BE2C (cell line): ENCODE data around the gene C1orf56.

Experiments used
- DNase-seq: peaks from one replicate; pipeline ENCODE4 v3.0.0-alpha.2; 2020
- H3K27me3 ChIP-seq: fragments of 250-450 bp; sonication (Bioruptor Pico); 2 replicates; pipeline ENCODE4 v1.5.1; 2020; ENCODE audit warnings: mild to moderate bottlenecking
- H3K36me3 ChIP-seq: fragments of 250-450 bp; sonication (Bioruptor Pico); 2 replicates; pipeline ENCODE4 v1.5.1; 2020; ENCODE audit warnings: mild to moderate bottlenecking
- H3K4me1 ChIP-seq: fragments of 250-450 bp; sonication (Bioruptor Pico); 2 replicates; pipeline ENCODE4 v1.5.1; 2020
- H3K4me3 ChIP-seq: 2 replicates; pipeline ENCODE4 v1.5.1; 2011; ENCODE audit warnings: low read depth, low read length
- H3K9me3 ChIP-seq: fragments of 250-450 bp; sonication (Bioruptor Pico); 2 replicates; pipeline ENCODE4 v1.5.1; 2020
- CTCF ChIP-seq: IDR thresholded peaks from 2 replicates; pipeline ENCODE4 v1.5.1; 2012; ENCODE audit warnings: mild to moderate bottlenecking, low read depth, low read length

Gene C1orf56

GRCh38 chr1:151007853-151008243 lies 39.7 kb upstream of the C1orf56 start:
- no peaks in the 10 kb centered on the region for H3K9me3 ChIP-seq
- H3K4me3 ChIP-seq, result peak overlapping the region; percentile 83
- no peaks in the 10 kb centered on the region for H3K27me3 ChIP-seq

GRCh38 chr1:151008244-151009205 lies 39.0 kb upstream of the C1orf56 start, which contains the start of gene PRUNE1:
Gene PRUNE1 (plus strand): TSS chr1:151008449. CDS start chr1:151008633, 184 bp downstream.
- TF ChIP-seq CTCF, result no peak
- DNase-seq, result peak; percentile 99
- Histone ChIP-seq H3K9me3 (no peaks in the 10 kb centered on the region), H3K27me3 (no peaks in the 10 kb centered on the region), H3K4me3 (peak within 1 kb of the TSS; percentile 83), H3K36me3 (no peaks in the 10 kb centered on the region), H3K4me1 (no peaks in the 10 kb centered on the region; the same call in 1 of the 2 replicates)

More at GRCh38 chr1:151007853-151008243, 39.7 kb upstream of the C1orf56 start:
- H3K4me1 ChIP-seq, result no peaks in the 10 kb centered on the region
- H3K36me3 ChIP-seq, result no peaks in the 10 kb centered on the region
- DNase-seq, result no peak
- no peak for TF ChIP-seq CTCF

DNA sequence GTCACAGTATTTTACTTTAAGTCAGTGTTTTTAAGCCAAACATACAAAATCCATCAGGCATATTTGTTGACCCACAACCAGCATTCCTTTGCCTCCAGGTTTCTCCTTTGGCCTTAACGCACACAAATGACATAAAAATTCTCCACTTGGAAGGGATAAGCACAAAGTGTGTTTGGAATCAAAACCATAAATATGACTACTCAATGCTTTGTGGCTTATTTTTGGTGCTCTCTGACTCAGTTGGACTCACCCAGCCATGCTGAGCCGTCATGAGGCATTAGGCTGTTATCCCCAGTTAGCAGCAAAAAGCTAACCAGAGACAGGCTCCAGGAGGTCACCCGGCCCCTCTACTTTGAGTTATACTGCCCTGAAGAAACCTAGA lies 38.4 kb upstream of the C1orf56 start:
- TF ChIP-seq CTCF, result no peak
- H3K4me3 ChIP-seq, result peak overlapping the region; percentile 83
- no peak for DNase-seq
- no peaks in the 10 kb centered on the region for H3K27me3 ChIP-seq
- no peaks in the 10 kb centered on the region; the same call in 1 of the 2 replicates for H3K4me1 ChIP-seq
- H3K36me3 ChIP-seq, result no peaks in the 10 kb centered on the region
- H3K9me3 ChIP-seq, result no peaks in the 10 kb centered on the region

DNA sequence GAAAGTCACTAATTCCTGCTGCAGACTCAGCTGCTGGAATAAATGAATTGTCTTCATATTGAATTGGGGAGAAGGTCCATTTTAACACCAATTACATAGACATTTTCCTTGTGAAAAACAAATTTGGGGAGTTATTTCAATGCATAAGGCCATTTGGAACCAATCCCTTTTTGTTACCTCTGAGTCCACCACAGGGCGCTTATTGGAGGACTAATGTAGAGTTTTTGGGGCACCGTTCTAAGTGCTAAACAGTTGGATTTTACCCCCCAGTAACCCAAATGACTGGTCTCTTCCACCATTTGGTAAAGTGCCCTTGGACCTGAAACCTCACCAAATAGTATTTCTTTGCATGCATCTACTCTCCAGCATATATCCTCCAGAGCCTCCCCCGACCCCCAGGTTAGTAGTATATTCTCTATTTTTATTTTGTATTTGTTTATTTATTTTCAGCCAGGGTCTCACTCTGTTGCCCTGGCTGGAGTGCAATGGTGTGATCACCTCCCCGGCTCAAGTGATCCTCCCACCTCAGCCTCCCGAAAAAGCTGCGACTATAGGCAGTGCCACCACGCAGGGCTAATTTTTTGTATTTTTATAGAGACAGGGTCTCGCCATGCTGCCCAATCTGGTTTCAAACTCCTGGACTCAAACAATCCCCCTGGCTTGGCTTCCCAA lies 37.7 kb upstream of the C1orf56 start:
- no peaks in the 10 kb centered on the region for H3K9me3 ChIP-seq
- no peaks in the 10 kb centered on the region for H3K27me3 ChIP-seq
- TF ChIP-seq CTCF, result no peak
- H3K4me3 ChIP-seq, result no peak overlapping the region
- no peak for DNase-seq
- H3K4me1 ChIP-seq, result no peaks in the 10 kb centered on the region; the same call in 1 of the 2 replicates
- H3K36me3 ChIP-seq, result no peaks in the 10 kb centered on the region

GRCh38 chr1:151010346-151010726 lies 37.2 kb upstream of the C1orf56 start:
- Histone ChIP-seq H3K4me1 (no peaks in the 10 kb centered on the region; the same call in 1 of the 2 replicates), H3K9me3 (no peaks in the 10 kb centered on the region), H3K36me3 (no peaks in the 10 kb centered on the region), H3K27me3 (no peaks in the 10 kb centered on the region), H3K4me3 (no peak overlapping the region)
- DNase-seq, result no peak
- no peak for TF ChIP-seq CTCF
